ENCODE measurements around the gene CACNG4.

GRCh38 chr17:66988069-66988798 is 23.7 kb downstream of the CACNG4 start:
- no peak for TF ChIP-seq FOXJ3 (CRISPR knock-in tag; IDR thresholded peaks at IDR 0.05)
- no peak for TF ChIP-seq ZNF655 (CRISPR knock-in tag; IDR thresholded peaks at IDR 0.05)
- no peak for TF ChIP-seq ZNF184 (CRISPR knock-in tag; IDR thresholded peaks at IDR 0.05)
- peak in 1 of 2 experiments; percentile 9; a peak in 1 of 4 replicates for TF ChIP-seq RAD21 (CRISPR knock-in tag; conservative IDR thresholded peaks at IDR 0.05 in 1 of 2, IDR thresholded peaks at IDR 0.05 in 1 of 2)
- TF ChIP-seq KAT8 (IDR thresholded peaks at IDR 0.05; ENCODE audit: low read depth): no peak
- no peak for TF ChIP-seq ZFP91 (CRISPR knock-in tag; IDR thresholded peaks at IDR 0.05)
- TF ChIP-seq RFX5 (IDR thresholded peaks at IDR 0.05; ENCODE audit: low read depth, low read length): no peak
- TF ChIP-seq ZMIZ1 (IDR thresholded peaks at IDR 0.05; ENCODE audit: low read depth in 2 of 2, low read length in 2 of 2): no peak
- no peak for TF ChIP-seq ATF7 (IDR thresholded peaks at IDR 0.05)
- no peak for TF ChIP-seq CEBPG (CRISPR knock-in tag; IDR thresholded peaks at IDR 0.05)
- TF ChIP-seq CEBPG (tag; conservative IDR thresholded peaks at IDR 0.05 in 1 of 2, IDR thresholded peaks at IDR 0.05 in 1 of 2): no peak
- TF ChIP-seq CTCF (IDR thresholded peaks at IDR 0.05 in 2 of 3, conservative IDR thresholded peaks at IDR 0.05 in 1 of 3; ENCODE audit: insufficient read depth in 2 of 3, low read depth in 1 of 3, low read length in 3 of 3): 0 out of 6 replicates have a peak, but pooled peaks of 1 of the 3 experiments have one; percentile 3
- TF ChIP-seq CLOCK (CRISPR knock-in tag; IDR thresholded peaks at IDR 0.05; ENCODE audit: borderline replicate concordance): no peak
- no peak for TF ChIP-seq IRF2 (CRISPR knock-in tag; IDR thresholded peaks at IDR 0.05)

All from K562 (cell line).